ENCODE measurements around the gene RENBP. TPM values are rescaled to one million over a fixed set of nuclear protein-coding genes. Genes with fewer than 3 reads are reported as not detected.

RENBP gene
- total RNA-seq, 1 experiment from 2014 or later = 5.7 TPM

DNA sequence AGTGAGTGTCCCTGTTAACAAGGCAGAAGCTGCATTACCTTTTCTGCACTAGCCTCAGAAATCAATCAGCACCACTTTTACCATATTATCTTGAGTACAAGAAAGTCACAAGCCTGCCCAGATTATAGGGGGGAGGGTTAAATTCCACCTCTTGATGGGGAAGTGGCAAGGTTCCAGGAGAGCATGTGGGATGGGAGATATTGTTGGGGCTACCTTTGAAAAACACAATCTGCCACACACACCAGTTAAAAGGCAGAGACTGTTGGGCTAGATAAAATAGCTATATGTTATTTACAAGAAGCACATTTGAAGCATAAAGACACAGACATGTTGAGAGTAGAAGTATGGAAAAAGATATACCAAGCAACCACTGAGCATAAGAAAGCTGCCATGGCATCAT is 46.5 kb downstream of the RENBP start:
- CTCF ChIA-PET = no interaction called here
- Histone ChIP-seq H3K4me3 (ENCODE audit: low read depth, low read length, poor library complexity, severe bottlenecking) (no peak overlapping the region), H3K9me3 (ENCODE audit: low read depth, low read length, poor library complexity, severe bottlenecking) (no peaks in the 10 kb centered on the region), H3K36me3 (ENCODE audit: insufficient read depth, low read length, poor library complexity, severe bottlenecking) (no peaks in the 10 kb centered on the region), H3K27ac (ENCODE audit: low read depth, low read length, poor library complexity, severe bottlenecking) (no peak overlapping the region), H3K27me3 (replicated peaks; ENCODE audit: insufficient read depth, low read depth, low read length, poor library complexity) (no peaks in the 10 kb centered on the region), H3K4me1 (ENCODE audit: insufficient read depth, low read length, poor library complexity, severe bottlenecking) (no peaks in the 10 kb centered on the region)
- intact Hi-C loops (cut with micrococcal nuclease; ENCODE audit: unreplicated experiment) = no loop called here
- TF ChIP-seq, protein P1, sequence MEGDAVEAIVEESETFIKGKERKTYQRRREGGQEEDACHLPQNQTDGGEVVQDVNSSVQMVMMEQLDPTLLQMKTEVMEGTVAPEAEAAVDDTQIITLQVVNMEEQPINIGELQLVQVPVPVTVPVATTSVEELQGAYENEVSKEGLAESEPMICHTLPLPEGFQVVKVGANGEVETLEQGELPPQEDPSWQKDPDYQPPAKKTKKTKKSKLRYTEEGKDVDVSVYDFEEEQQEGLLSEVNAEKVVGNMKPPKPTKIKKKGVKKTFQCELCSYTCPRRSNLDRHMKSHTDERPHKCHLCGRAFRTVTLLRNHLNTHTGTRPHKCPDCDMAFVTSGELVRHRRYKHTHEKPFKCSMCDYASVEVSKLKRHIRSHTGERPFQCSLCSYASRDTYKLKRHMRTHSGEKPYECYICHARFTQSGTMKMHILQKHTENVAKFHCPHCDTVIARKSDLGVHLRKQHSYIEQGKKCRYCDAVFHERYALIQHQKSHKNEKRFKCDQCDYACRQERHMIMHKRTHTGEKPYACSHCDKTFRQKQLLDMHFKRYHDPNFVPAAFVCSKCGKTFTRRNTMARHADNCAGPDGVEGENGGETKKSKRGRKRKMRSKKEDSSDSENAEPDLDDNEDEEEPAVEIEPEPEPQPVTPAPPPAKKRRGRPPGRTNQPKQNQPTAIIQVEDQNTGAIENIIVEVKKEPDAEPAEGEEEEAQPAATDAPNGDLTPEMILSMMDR (conservative IDR thresholded peaks at IDR 0.05; ENCODE audit: low read depth, low read length) = no peak
- TF ChIP-seq EZH2 (IDR thresholded peaks at IDR 0.05; ENCODE audit: borderline replicate concordance, low read depth, low read length, poor library complexity, severe bottlenecking) = no peak
- POLR2A ChIA-PET (ENCODE audit: low non-redundant PET) = no interaction called here
- no TSS peak for BruUV-seq (replicated peaks)
- DNase-seq (ENCODE audit: low spot score) = no peak

DNA sequence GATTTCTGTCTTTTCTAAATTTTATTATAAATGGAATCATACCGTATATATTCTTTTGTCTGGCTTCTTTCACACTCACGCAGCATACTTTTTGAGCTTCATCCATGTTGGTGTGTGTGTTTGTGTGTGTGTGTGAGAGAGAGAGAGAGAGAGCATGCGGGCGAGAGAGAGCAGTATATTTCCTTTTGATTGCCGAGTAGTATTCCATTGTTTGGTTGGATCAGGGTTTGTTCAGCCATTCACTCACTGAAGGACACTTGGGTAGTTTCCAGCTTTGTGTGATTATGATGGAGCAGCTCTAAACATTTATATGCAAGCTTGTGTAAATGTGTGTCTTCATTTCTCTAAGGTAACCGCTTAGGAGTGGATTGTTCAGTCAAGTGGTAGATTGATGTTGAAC is 55.3 kb downstream of the RENBP start:
- POLR2A ChIA-PET (ENCODE audit: low non-redundant PET) = no interaction called here
- DNase-seq (ENCODE audit: low spot score) = no peak
- Histone ChIP-seq H3K4me1 (ENCODE audit: insufficient read depth, low read length, poor library complexity, severe bottlenecking) (no peaks in the 10 kb centered on the region), H3K9me3 (ENCODE audit: low read depth, low read length, poor library complexity, severe bottlenecking) (no peaks in the 10 kb centered on the region), H3K36me3 (ENCODE audit: insufficient read depth, low read length, poor library complexity, severe bottlenecking) (no peaks in the 10 kb centered on the region), H3K27me3 (replicated peaks; ENCODE audit: insufficient read depth, low read depth, low read length, poor library complexity) (peaks cover 31% of the 10 kb centered on the region), H3K4me3 (ENCODE audit: low read depth, low read length, poor library complexity, severe bottlenecking) (no peak overlapping the region), H3K27ac (ENCODE audit: low read depth, low read length, poor library complexity, severe bottlenecking) (no peak overlapping the region)
- TF ChIP-seq EZH2 (IDR thresholded peaks at IDR 0.05; ENCODE audit: borderline replicate concordance, low read depth, low read length, poor library complexity, severe bottlenecking) = no peak
- TF ChIP-seq, protein P1 (conservative IDR thresholded peaks at IDR 0.05; ENCODE audit: low read depth, low read length) = no peak
- intact Hi-C loops (cut with micrococcal nuclease; ENCODE audit: unreplicated experiment) = no loop called here
- BruUV-seq (replicated peaks) = no TSS peak
- CTCF ChIA-PET = no interaction called here

- Histone ChIP-seq H3K4me1 (ENCODE audit: insufficient read depth, low read length, poor library complexity, severe bottlenecking) (no peaks in the 10 kb centered on the region), H3K27me3 (replicated peaks; ENCODE audit: insufficient read depth, low read depth, low read length, poor library complexity) (peaks cover 36% of the 10 kb centered on the region), H3K36me3 (ENCODE audit: insufficient read depth, low read length, poor library complexity, severe bottlenecking) (no peaks in the 10 kb centered on the region), H3K27ac (ENCODE audit: low read depth, low read length, poor library complexity, severe bottlenecking) (no peak overlapping the region), H3K4me3 (ENCODE audit: low read depth, low read length, poor library complexity, severe bottlenecking) (no peak overlapping the region), H3K9me3 (ENCODE audit: low read depth, low read length, poor library complexity, severe bottlenecking) (no peaks in the 10 kb centered on the region)
- DNase-seq (ENCODE audit: low spot score) = no peak
- intact Hi-C loops (cut with micrococcal nuclease; ENCODE audit: unreplicated experiment) = no loop called here
- BruUV-seq (replicated peaks) = no TSS peak
- POLR2A ChIA-PET (ENCODE audit: low non-redundant PET) = no interaction called here
- CTCF ChIA-PET = no interaction called here
- no peak for TF ChIP-seq EZH2 (IDR thresholded peaks at IDR 0.05; ENCODE audit: borderline replicate concordance, low read depth, low read length, poor library complexity, severe bottlenecking)
- TF ChIP-seq, protein P1 (conservative IDR thresholded peaks at IDR 0.05; ENCODE audit: low read depth, low read length) = no peak
These were observed 56.1 kb downstream of the RENBP start for GRCh38 chrX:153888344-153888743.

Measured in A673 (cell line).